OCI-LY1 (cell line): Measurements from ENCODE around the gene JCAD.

Experiments
- CTCF ChIP-seq: fragments of 200-600 bp; sonication (generic), shearing (Covaris generic); IDR thresholded peaks from 2 replicates; pipeline ENCODE4 v1.5.1; 2017; ENCODE audit warnings: mild to moderate bottlenecking, antibody characterized with exemption, low read length, moderate library complexity, mixed read lengths
- EZH2 ChIP-seq: fragments of 200-600 bp; sonication (generic), shearing (Covaris generic); IDR thresholded peaks from 2 replicates; pipeline ENCODE4 v1.8.0; 2017; ENCODE audit warnings: borderline replicate concordance, mixed run types, mild to moderate bottlenecking, antibody characterized with exemption, low read length, moderate library complexity, mixed read lengths

- TF ChIP-seq CTCF = no peak
- TF ChIP-seq EZH2 = no peak
These were observed 2.7 kb upstream of the JCAD start for GRCh38 chr10:30062090-30062489.
